ENCODE results near the gene PKP1. TPM values are rescaled to one million over a fixed set of nuclear protein-coding genes. Genes with fewer than 3 reads are reported as not detected.

The PKP1 gene
- total RNA-seq, 1 donor from 2014 or later: not detected

DNA sequence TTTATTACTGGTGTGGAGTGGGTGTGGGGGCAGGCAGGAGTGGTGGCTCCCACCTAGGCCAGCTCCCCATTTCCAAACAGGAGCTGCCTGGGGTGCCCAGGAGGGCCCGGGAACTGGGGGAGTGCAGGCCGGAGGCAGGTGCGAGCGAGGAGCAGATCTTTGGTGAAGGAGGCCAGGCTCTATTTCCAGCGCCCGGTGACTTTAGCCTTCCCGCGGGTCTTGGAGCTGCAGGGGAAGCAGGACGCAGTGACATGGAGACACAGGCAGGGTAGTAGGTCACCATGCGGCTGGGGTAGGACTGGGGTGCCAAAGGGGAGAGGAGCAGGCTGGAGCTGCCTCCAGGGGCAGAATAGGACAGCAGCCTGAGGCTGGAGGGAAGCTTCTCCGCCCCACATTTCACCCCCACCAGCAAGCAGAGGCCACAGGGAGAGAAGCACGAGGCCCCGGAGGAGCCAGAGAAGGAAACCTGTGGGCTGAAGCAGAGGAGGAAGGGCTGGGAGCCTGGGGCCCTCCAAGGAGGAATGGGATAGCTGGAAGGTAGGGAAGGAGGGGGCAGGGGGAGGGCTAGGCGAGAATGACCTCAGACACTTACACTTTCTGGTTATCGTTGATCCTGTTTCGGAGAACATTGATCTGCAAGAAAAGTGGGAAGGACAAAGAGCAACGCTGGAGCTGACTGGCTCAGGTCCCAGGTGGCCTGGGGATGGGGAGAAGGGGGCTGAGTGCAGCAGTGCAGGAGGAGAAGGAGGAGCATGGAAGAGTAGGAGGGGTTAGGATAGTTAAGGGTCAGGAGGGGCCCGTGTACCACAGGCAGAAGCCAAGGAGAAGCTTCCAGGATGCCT is 75.9 kb downstream of the PKP1 start:
- H3K4me1 Mint-ChIP-seq (ENCODE audit: low read depth): no peaks in the 10 kb centered on the region
- H3K27me3 Mint-ChIP-seq (ENCODE audit: low read depth): peaks cover 5% of the 10 kb centered on the region
- intact Hi-C loops (cut with micrococcal nuclease): no loop called here
- H3K9me3 Mint-ChIP-seq: no peaks in the 10 kb centered on the region
- no peak for DNase-seq (ENCODE audit: low spot score)
- no peaks in the 10 kb centered on the region for H3K36me3 Mint-ChIP-seq (ENCODE audit: low read depth)
- H3K4me3 Mint-ChIP-seq (ENCODE audit: low read depth): no peak overlapping the region
- H3K27ac Mint-ChIP-seq: no peak overlapping the region

GRCh38 chr1:201359873-201360210 is 76.5 kb downstream of the PKP1 start:
- Mint-ChIP-seq H3K36me3 (ENCODE audit: low read depth) (no peaks in the 10 kb centered on the region), H3K4me3 (ENCODE audit: low read depth) (no peak overlapping the region), H3K27me3 (ENCODE audit: low read depth) (peaks cover 5% of the 10 kb centered on the region), H3K4me1 (ENCODE audit: low read depth) (no peaks in the 10 kb centered on the region), H3K9me3 (no peaks in the 10 kb centered on the region), H3K27ac (no peak overlapping the region)
- no peak for DNase-seq (ENCODE audit: low spot score)
- intact Hi-C loops (cut with micrococcal nuclease): no loop called here

DNA sequence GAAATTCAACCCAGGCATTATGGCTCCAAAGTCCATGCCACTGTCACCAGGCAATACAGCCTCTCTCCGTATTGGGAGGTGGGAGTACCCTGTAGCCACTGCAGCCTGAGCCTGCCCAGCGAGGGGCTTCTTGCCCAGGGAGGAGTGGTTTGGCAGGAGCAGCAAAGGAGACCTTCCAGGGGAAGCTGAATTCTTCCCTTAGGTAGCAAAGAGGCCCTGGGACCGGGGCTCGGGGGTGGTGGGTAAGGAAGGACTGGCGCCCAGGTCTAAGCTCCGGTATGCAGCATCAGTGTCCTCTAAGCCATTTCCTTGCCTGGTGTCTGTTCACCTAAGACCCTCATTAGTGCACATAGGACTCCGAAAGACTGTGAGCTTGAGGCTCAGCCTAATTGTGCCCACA is 77.2 kb downstream of the PKP1 start:
- Mint-ChIP-seq H3K27me3 (ENCODE audit: low read depth) (peaks cover 5% of the 10 kb centered on the region), H3K4me1 (ENCODE audit: low read depth) (no peaks in the 10 kb centered on the region), H3K9me3 (no peaks in the 10 kb centered on the region), H3K4me3 (ENCODE audit: low read depth) (no peak overlapping the region), H3K27ac (no peak overlapping the region), H3K36me3 (ENCODE audit: low read depth) (no peaks in the 10 kb centered on the region)
- DNase-seq (ENCODE audit: low spot score): no peak
- intact Hi-C loops (cut with micrococcal nuclease): no loop called here

- Mint-ChIP-seq H3K9me3 (no peaks in the 10 kb centered on the region), H3K4me1 (ENCODE audit: low read depth) (no peaks in the 10 kb centered on the region), H3K27ac (no peak overlapping the region), H3K4me3 (ENCODE audit: low read depth) (no peak overlapping the region), H3K36me3 (ENCODE audit: low read depth) (no peaks in the 10 kb centered on the region), H3K27me3 (ENCODE audit: low read depth) (peaks cover 5% of the 10 kb centered on the region)
- intact Hi-C loops (cut with micrococcal nuclease): no loop called here
- no peak for DNase-seq (ENCODE audit: low spot score)
Measured at GRCh38 chr1:201360901-201361651, 77.8 kb downstream of the PKP1 start.

DNA sequence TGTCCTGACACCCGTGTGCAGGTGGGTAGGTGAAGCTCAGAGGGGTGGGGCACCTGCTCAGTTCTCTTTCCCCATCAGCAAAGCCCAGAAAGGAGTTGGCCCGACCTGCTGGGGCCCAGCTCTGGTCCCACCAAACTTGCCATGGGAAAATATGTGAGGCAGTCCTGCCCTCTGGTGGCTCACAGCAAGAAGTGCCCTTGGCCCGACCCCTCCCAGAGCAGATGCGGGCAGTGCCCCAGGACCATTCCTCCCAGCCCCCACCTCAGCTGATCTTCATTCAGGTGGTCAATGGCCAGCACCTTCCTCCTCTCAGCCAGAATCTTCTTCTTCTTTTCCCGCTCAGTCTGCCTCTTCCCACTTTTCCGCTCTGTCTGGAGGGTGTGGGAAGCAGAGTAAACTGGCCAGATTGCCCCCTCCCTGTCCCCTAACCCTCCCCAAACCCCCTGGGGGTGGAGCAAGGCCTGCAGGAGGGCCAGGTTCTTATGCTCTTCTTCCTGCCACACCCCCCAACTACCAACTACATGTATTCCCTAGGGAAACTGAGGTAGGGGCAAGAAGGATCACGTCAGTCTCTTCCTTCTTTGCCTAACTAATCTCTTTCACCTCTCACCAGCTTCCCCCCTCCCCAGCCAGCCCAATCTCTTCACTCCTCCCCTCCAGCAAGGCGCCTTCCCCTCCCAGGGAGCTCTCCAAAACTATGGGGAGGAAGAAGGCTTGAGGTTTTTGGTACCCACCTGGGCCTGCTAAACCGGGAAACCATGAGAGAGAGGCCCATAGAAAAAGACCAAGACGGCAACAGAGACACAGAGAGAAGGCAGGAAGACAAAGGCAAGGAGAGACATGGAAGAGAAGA is 78.6 kb downstream of the PKP1 start:
- H3K27me3 Mint-ChIP-seq (ENCODE audit: low read depth): peaks cover 5% of the 10 kb centered on the region
- no peaks in the 10 kb centered on the region for H3K9me3 Mint-ChIP-seq
- H3K27ac Mint-ChIP-seq: no peak overlapping the region
- no peak for DNase-seq (ENCODE audit: low spot score)
- H3K4me1 Mint-ChIP-seq (ENCODE audit: low read depth): no peaks in the 10 kb centered on the region
- no peaks in the 10 kb centered on the region for H3K36me3 Mint-ChIP-seq (ENCODE audit: low read depth)
- H3K4me3 Mint-ChIP-seq (ENCODE audit: low read depth): no peak overlapping the region
- intact Hi-C loops (cut with micrococcal nuclease): no loop called here

- no peak overlapping the region for H3K4me3 Mint-ChIP-seq (ENCODE audit: low read depth)
- no peaks in the 10 kb centered on the region for H3K4me1 Mint-ChIP-seq (ENCODE audit: low read depth)
- H3K9me3 Mint-ChIP-seq: no peaks in the 10 kb centered on the region
- H3K36me3 Mint-ChIP-seq (ENCODE audit: low read depth): no peaks in the 10 kb centered on the region
- H3K27me3 Mint-ChIP-seq (ENCODE audit: low read depth): peaks cover 5% of the 10 kb centered on the region
- no peak for DNase-seq (ENCODE audit: low spot score)
- H3K27ac Mint-ChIP-seq: no peak overlapping the region
- intact Hi-C loops (cut with micrococcal nuclease): no loop called here
Measured at GRCh38 chr1:201362906-201363305, 79.6 kb downstream of the PKP1 start.

DNA sequence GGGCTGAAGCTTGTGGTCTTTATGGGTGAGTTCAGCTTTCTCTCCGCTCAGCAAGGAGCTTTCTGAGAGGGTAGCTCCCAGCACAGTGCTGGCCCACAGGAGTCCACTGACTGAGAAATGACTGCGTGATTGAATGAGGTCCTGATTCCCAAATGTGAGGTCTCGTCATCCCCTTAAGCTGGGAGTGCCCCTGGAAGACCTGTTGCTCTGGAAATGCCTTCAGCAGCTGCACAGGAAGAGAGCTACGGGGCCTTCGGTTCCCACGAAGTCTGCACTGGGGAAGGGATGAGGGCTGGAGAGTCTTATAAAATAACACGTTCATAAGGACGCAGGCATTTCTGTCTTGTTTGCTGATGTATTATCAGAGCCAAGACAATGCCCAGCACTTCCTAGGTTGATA is 80.2 kb downstream of the PKP1 start:
- intact Hi-C loops (cut with micrococcal nuclease): no loop called here
- Mint-ChIP-seq H3K27me3 (ENCODE audit: low read depth) (peaks cover 5% of the 10 kb centered on the region), H3K4me1 (ENCODE audit: low read depth) (no peaks in the 10 kb centered on the region), H3K4me3 (ENCODE audit: low read depth) (no peak overlapping the region), H3K27ac (no peak overlapping the region), H3K9me3 (no peaks in the 10 kb centered on the region), H3K36me3 (ENCODE audit: low read depth) (no peaks in the 10 kb centered on the region)
- no peak for DNase-seq (ENCODE audit: low spot score)

GRCh38 chr1:201364808-201365105 is 81.5 kb downstream of the PKP1 start:
- Mint-ChIP-seq H3K27ac (no peak overlapping the region), H3K27me3 (ENCODE audit: low read depth) (peaks cover 5% of the 10 kb centered on the region), H3K4me3 (ENCODE audit: low read depth) (no peak overlapping the region), H3K4me1 (ENCODE audit: low read depth) (no peaks in the 10 kb centered on the region), H3K36me3 (ENCODE audit: low read depth) (no peaks in the 10 kb centered on the region), H3K9me3 (no peaks in the 10 kb centered on the region)
- intact Hi-C loops (cut with micrococcal nuclease): no loop called here
- DNase-seq (ENCODE audit: low spot score): no peak

- no peak overlapping the region for H3K4me3 Mint-ChIP-seq (ENCODE audit: low read depth)
- no peaks in the 10 kb centered on the region for H3K9me3 Mint-ChIP-seq
- DNase-seq (ENCODE audit: low spot score): no peak
- intact Hi-C loops (cut with micrococcal nuclease): no loop called here
- no peak overlapping the region for H3K27ac Mint-ChIP-seq
- H3K4me1 Mint-ChIP-seq (ENCODE audit: low read depth): no peaks in the 10 kb centered on the region
- peaks cover 5% of the 10 kb centered on the region for H3K27me3 Mint-ChIP-seq (ENCODE audit: low read depth)
- H3K36me3 Mint-ChIP-seq (ENCODE audit: low read depth): no peaks in the 10 kb centered on the region
Measured at GRCh38 chr1:201365251-201365650, 81.9 kb downstream of the PKP1 start.

GRCh38 chr1:201366696-201367095 is 83.4 kb downstream of the PKP1 start:
- H3K36me3 Mint-ChIP-seq (ENCODE audit: low read depth): no peaks in the 10 kb centered on the region
- intact Hi-C loops (cut with micrococcal nuclease): no loop called here
- H3K27me3 Mint-ChIP-seq (ENCODE audit: low read depth): peaks cover 4% of the 10 kb centered on the region
- H3K4me1 Mint-ChIP-seq (ENCODE audit: low read depth): no peaks in the 10 kb centered on the region
- H3K4me3 Mint-ChIP-seq (ENCODE audit: low read depth): no peak overlapping the region
- no peak overlapping the region for H3K27ac Mint-ChIP-seq
- DNase-seq (ENCODE audit: low spot score): no peak
- H3K9me3 Mint-ChIP-seq: no peaks in the 10 kb centered on the region

GRCh38 chr1:201369209-201369608 is 85.9 kb downstream of the PKP1 start:
- no peaks in the 10 kb centered on the region for H3K9me3 Mint-ChIP-seq
- H3K4me1 Mint-ChIP-seq (ENCODE audit: low read depth): no peaks in the 10 kb centered on the region
- no peaks in the 10 kb centered on the region for H3K36me3 Mint-ChIP-seq (ENCODE audit: low read depth)
- no peak for DNase-seq (ENCODE audit: low spot score)
- no peak overlapping the region for H3K27ac Mint-ChIP-seq
- H3K4me3 Mint-ChIP-seq (ENCODE audit: low read depth): no peak overlapping the region
- peaks cover 4% of the 10 kb centered on the region for H3K27me3 Mint-ChIP-seq (ENCODE audit: low read depth)
- intact Hi-C loops (cut with micrococcal nuclease): no loop called here

GRCh38 chr1:201370500-201370899 is 87.2 kb downstream of the PKP1 start:
- intact Hi-C loops (cut with micrococcal nuclease): no loop called here
- Mint-ChIP-seq H3K27me3 (ENCODE audit: low read depth) (peaks cover 5% of the 10 kb centered on the region), H3K4me3 (ENCODE audit: low read depth) (no peak overlapping the region), H3K36me3 (ENCODE audit: low read depth) (no peaks in the 10 kb centered on the region), H3K9me3 (no peaks in the 10 kb centered on the region), H3K27ac (no peak overlapping the region), H3K4me1 (ENCODE audit: low read depth) (no peaks in the 10 kb centered on the region)
- DNase-seq (ENCODE audit: low spot score): no peak

DNA sequence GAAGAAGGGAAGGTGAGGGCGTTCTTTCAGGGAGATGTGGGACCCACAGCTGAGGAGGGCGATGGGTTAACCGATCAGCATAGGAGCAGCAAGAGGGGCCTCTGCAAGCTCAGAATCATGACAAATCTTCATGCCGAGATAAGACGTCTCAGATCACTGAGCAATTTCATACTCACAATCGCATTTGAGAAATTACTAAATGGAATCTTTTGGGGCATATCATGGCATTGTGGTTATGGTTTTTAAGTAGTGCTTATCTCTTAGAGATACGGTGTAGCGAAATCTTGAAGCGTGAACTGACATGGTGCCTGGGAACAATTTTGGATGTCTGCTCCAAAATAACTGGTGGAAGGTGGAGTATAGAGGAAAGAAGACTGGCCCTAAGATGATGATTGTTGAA is 88.0 kb downstream of the PKP1 start:
- H3K4me1 Mint-ChIP-seq (ENCODE audit: low read depth): no peaks in the 10 kb centered on the region
- intact Hi-C loops (cut with micrococcal nuclease): no loop called here
- DNase-seq (ENCODE audit: low spot score): no peak
- peaks cover 5% of the 10 kb centered on the region for H3K27me3 Mint-ChIP-seq (ENCODE audit: low read depth)
- no peak overlapping the region for H3K4me3 Mint-ChIP-seq (ENCODE audit: low read depth)
- H3K9me3 Mint-ChIP-seq: no peaks in the 10 kb centered on the region
- no peaks in the 10 kb centered on the region for H3K36me3 Mint-ChIP-seq (ENCODE audit: low read depth)
- no peak overlapping the region for H3K27ac Mint-ChIP-seq

Data from activated T-helper 2 cell treated with anti-CD3 and anti-CD28 coated beads, Interferon-gamma antibody, Interleukin-2, Interleukin-4, amounts not matched to agents 10 μg/mL and 5 μg/mL and 100 μg/mL, durations not matched to agents 14 hours and 24 hours and 36 hours (primary cell).